ENCODE measurements around the gene KLF4. TPM values are rescaled to one million over a fixed set of nuclear protein-coding genes. Genes with fewer than 3 reads are reported as not detected.

The KLF4 gene
- total RNA-seq, 1 experiment from 2014 or later: 4.9 TPM

- Histone ChIP-seq H3K9me3 (no peaks in the 10 kb centered on the region), H3K27me3 (replicated peaks; ENCODE audit: control insufficient read depth, insufficient read depth, low read length) (no peaks in the 10 kb centered on the region), H3K36me3 (ENCODE audit: control insufficient read depth, insufficient read depth, low read length) (no peaks in the 10 kb centered on the region), H3K4me1 (no peaks in the 10 kb centered on the region), H3K4me3 (ENCODE audit: low read depth, low read length) (no peak overlapping the region)
- Mint-ChIP-seq H3K27ac (ENCODE audit: unreplicated experiment) (no peak overlapping the region), H3K36me3 (ENCODE audit: insufficient read depth, unreplicated experiment) (peaks cover 12% of the 10 kb centered on the region), H3K9me3 (ENCODE audit: unreplicated experiment) (no peaks in the 10 kb centered on the region), H3K4me3 (ENCODE audit: unreplicated experiment) (no peak overlapping the region), H3K27me3 (ENCODE audit: insufficient read depth, unreplicated experiment) (no peaks in the 10 kb centered on the region), H3K4me1 (ENCODE audit: low read depth, unreplicated experiment) (no peaks in the 10 kb centered on the region)
- POLR2A ChIA-PET: no interaction called here
- CTCF ChIA-PET: interaction anchor here (0.6 to 1.0 kb wide), 3 partner anchors 166 to 1081 kb away, joined by 3 to 10 read pairs (median 3); no protein-coding TSS in a partner anchor
- intact Hi-C loops (cut with micrococcal nuclease; ENCODE audit: unreplicated experiment): loop anchor here (1.0 to 10.0 kb wide), 6 partner anchors 62 to 1281 kb away; no protein-coding TSS in a partner anchor
- no TSS peak for BruUV-seq (replicated peaks)
- peak; percentile 52 to 65 for DNase-seq
- peak; percentile 55 to 61 for TF ChIP-seq CTCF (IDR thresholded peaks at IDR 0.05; ENCODE audit: insufficient read depth in 1 of 2, low read depth in 1 of 2, low read length in 1 of 2, severe bottlenecking in 1 of 2, unreplicated experiment in 1 of 2)
These were observed 5.3 kb downstream of the KLF4 start for GRCh38 chr9:107484117-107484723.

- Histone ChIP-seq H3K9me3 (no peaks in the 10 kb centered on the region), H3K36me3 (ENCODE audit: control insufficient read depth, insufficient read depth, low read length) (no peaks in the 10 kb centered on the region), H3K27me3 (replicated peaks; ENCODE audit: control insufficient read depth, insufficient read depth, low read length) (no peaks in the 10 kb centered on the region), H3K4me3 (ENCODE audit: low read depth, low read length) (no peak overlapping the region), H3K4me1 (no peaks in the 10 kb centered on the region)
- Mint-ChIP-seq H3K27ac (ENCODE audit: unreplicated experiment) (no peak overlapping the region), H3K4me1 (ENCODE audit: low read depth, unreplicated experiment) (no peaks in the 10 kb centered on the region), H3K36me3 (ENCODE audit: insufficient read depth, unreplicated experiment) (peaks cover 6% of the 10 kb centered on the region), H3K4me3 (ENCODE audit: unreplicated experiment) (no peak overlapping the region), H3K27me3 (ENCODE audit: insufficient read depth, unreplicated experiment) (no peaks in the 10 kb centered on the region), H3K9me3 (ENCODE audit: unreplicated experiment) (no peaks in the 10 kb centered on the region)
- CTCF ChIA-PET: interaction anchor here (0.9 to 1.0 kb wide), 2 partner anchors 336 to 1082 kb away, joined by 3 to 10 read pairs; no protein-coding TSS in a partner anchor
- intact Hi-C loops (cut with micrococcal nuclease; ENCODE audit: unreplicated experiment): loop anchor here (1.0 to 10.0 kb wide), 6 partner anchors 61 to 1281 kb away; no protein-coding TSS in a partner anchor
- POLR2A ChIA-PET: no interaction called here
- no TSS peak for BruUV-seq (replicated peaks)
- DNase-seq: no peak
- no peak for TF ChIP-seq CTCF (IDR thresholded peaks at IDR 0.05; ENCODE audit: insufficient read depth in 1 of 2, low read depth in 1 of 2, low read length in 1 of 2, severe bottlenecking in 1 of 2, unreplicated experiment in 1 of 2)
These were observed 5.9 kb downstream of the KLF4 start for GRCh38 chr9:107483666-107484065.

GRCh38 chr9:107481035-107481434, 8.5 kb downstream of the KLF4 start:
- H3K9me3 ChIP-seq: no peaks in the 10 kb centered on the region
- TF ChIP-seq CTCF (IDR thresholded peaks at IDR 0.05; ENCODE audit: insufficient read depth in 1 of 2, low read depth in 1 of 2, low read length in 1 of 2, severe bottlenecking in 1 of 2, unreplicated experiment in 1 of 2): no peak
- intact Hi-C loops (cut with micrococcal nuclease; ENCODE audit: unreplicated experiment): loop anchor here (10.0 kb wide), 3 partner anchors 634 to 1284 kb away; no protein-coding TSS in a partner anchor
- H3K36me3 ChIP-seq (ENCODE audit: control insufficient read depth, insufficient read depth, low read length): no peaks in the 10 kb centered on the region
- POLR2A ChIA-PET: no interaction called here
- BruUV-seq (replicated peaks): no TSS peak
- Mint-ChIP-seq H3K4me3 (ENCODE audit: unreplicated experiment) (no peak overlapping the region), H3K9me3 (ENCODE audit: unreplicated experiment) (no peaks in the 10 kb centered on the region), H3K27me3 (ENCODE audit: insufficient read depth, unreplicated experiment) (no peaks in the 10 kb centered on the region), H3K36me3 (ENCODE audit: insufficient read depth, unreplicated experiment) (peaks cover 4% of the 10 kb centered on the region), H3K27ac (ENCODE audit: unreplicated experiment) (no peak overlapping the region), H3K4me1 (ENCODE audit: low read depth, unreplicated experiment) (no peaks in the 10 kb centered on the region)
- H3K4me1 ChIP-seq: no peaks in the 10 kb centered on the region
- DNase-seq: no peak
- no peak overlapping the region for H3K4me3 ChIP-seq (ENCODE audit: low read depth, low read length)
- CTCF ChIA-PET: interaction anchor here (0.9 kb wide), 1 partner anchor 59 kb away, joined by 3 read pairs; no protein-coding TSS in a partner anchor
- no peaks in the 10 kb centered on the region for H3K27me3 ChIP-seq (replicated peaks; ENCODE audit: control insufficient read depth, insufficient read depth, low read length)

Data from Caco-2 (cell line).